Osteocyte (in vitro differentiated cells): ENCODE data around the gene SLC6A15. TPM values are rescaled to one million over a fixed set of nuclear protein-coding genes. Genes with fewer than 3 reads are reported as not detected.

Experiments used
- DNase-seq: peaks from one replicate; pipeline ENCODE4 v3.0.0; 2021; ENCODE audit warnings: mixed read lengths; ENCODE audit not compliant: unreplicated experiment; ENCODE audit errors: extremely low spot score
- H3K27ac Mint-ChIP-seq: one replicate; pipeline ENCODE4 v1.8.0; 2021; ENCODE audit warnings: mild to moderate bottlenecking, mixed read lengths; ENCODE audit not compliant: unreplicated experiment
- H3K27me3 Mint-ChIP-seq: one replicate; pipeline ENCODE4 v1.8.0; 2021; ENCODE audit warnings: mixed read lengths; ENCODE audit not compliant: unreplicated experiment
- H3K36me3 Mint-ChIP-seq: one replicate; pipeline ENCODE4 v1.8.0; 2021; ENCODE audit warnings: mixed read lengths; ENCODE audit not compliant: unreplicated experiment
- H3K4me1 Mint-ChIP-seq: one replicate; pipeline ENCODE4 v1.8.0; 2021; ENCODE audit warnings: mixed read lengths; ENCODE audit not compliant: unreplicated experiment
- H3K4me3 Mint-ChIP-seq: one replicate; pipeline ENCODE4 v1.8.0; 2021; ENCODE audit warnings: mild to moderate bottlenecking, moderate library complexity, mixed read lengths; ENCODE audit not compliant: unreplicated experiment
- H3K9me3 Mint-ChIP-seq: one replicate; pipeline ENCODE4 v1.8.0; 2021; ENCODE audit warnings: mixed read lengths; ENCODE audit not compliant: unreplicated experiment
- total RNA-seq: library from RNA; stranded (reverse); gene quantifications from 2 replicates; pipeline ENCODE4 v1.2.1, GENCODE V29; 2021
- TF ChIP-seq, protein P1 (sequence below): fragments of 200-600 bp; sonication (generic); IDR thresholded peaks from 2 replicates; pipeline ENCODE4 v1.5.0; 2021; ENCODE audit warnings: antibody characterized with exemption, mild to moderate bottlenecking, moderate library complexity

SLC6A15 gene
- total RNA-seq, 1 donor from 2014 or later, result not detected

DNA sequence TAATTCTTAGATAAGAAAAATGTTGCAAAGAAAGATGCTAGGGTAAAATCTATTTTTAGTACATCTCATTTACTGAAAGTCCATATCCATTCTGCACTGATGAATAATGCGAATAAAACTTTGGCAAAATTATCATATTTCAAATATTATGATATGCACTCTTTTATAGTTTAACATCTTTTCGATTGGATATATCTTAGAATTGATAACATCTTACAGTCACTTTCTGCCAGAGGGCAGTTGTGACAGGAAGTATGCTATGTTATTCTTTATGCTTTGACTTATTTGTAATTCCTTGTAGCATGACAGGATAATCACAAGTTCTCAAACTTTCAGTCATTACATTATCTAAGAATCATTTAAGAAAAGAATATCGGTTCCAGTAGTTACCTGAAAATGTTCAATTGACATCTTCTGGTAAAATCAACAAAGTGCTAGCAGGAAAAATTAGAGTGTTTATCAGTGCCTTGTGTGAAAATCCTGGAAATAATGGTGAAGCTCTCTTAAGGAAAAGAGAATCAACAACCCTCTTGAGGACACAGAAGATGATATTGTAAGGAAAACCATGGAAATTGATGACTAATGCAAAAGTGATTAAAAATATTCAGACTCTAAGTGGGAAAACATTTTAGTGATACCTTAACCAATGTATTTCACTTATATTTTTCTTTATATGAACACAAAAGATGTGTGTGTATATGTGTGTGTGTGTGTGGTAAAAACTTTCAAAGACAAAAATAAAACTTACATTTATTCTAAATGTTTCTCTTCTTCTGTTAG lies 95.5 kb downstream of the SLC6A15 start:
- no peak overlapping the region for H3K4me3 Mint-ChIP-seq
- TF ChIP-seq, protein P1, sequence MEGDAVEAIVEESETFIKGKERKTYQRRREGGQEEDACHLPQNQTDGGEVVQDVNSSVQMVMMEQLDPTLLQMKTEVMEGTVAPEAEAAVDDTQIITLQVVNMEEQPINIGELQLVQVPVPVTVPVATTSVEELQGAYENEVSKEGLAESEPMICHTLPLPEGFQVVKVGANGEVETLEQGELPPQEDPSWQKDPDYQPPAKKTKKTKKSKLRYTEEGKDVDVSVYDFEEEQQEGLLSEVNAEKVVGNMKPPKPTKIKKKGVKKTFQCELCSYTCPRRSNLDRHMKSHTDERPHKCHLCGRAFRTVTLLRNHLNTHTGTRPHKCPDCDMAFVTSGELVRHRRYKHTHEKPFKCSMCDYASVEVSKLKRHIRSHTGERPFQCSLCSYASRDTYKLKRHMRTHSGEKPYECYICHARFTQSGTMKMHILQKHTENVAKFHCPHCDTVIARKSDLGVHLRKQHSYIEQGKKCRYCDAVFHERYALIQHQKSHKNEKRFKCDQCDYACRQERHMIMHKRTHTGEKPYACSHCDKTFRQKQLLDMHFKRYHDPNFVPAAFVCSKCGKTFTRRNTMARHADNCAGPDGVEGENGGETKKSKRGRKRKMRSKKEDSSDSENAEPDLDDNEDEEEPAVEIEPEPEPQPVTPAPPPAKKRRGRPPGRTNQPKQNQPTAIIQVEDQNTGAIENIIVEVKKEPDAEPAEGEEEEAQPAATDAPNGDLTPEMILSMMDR, result no peak
- no peaks in the 10 kb centered on the region for H3K27me3 Mint-ChIP-seq
- no peak for DNase-seq
- no peaks in the 10 kb centered on the region for H3K9me3 Mint-ChIP-seq
- H3K4me1 Mint-ChIP-seq, result peaks cover 22% of the 10 kb centered on the region
- H3K27ac Mint-ChIP-seq, result no peak overlapping the region
- H3K36me3 Mint-ChIP-seq, result no peaks in the 10 kb centered on the region

DNA sequence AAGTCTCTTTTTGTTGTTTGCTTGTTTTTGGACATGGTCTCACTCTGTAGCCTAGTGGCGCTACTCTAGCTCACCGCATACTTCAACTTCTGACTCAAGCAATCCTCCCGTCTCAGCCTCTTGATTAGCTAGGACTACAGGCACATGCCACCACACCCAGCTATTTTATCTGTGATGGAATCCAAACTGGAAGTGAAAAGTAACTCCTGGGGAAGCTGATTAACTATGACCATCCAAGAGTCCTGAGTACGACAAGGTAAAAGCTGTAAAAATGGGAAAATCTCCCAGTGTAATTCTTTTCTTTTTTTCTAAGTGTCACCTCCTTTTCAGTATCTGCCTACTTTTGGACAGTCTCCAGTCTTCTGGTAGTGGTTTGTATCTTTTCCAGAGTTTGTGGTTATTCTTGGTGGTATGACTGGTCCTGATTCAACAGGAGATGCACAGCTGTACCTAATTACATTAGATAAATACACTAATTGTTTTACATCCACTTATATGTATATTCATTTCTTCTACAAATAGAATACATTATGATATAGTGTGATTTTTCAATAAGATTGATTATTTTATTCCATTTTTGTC lies 97.8 kb downstream of the SLC6A15 start:
- no peak for DNase-seq
- no peaks in the 10 kb centered on the region for H3K9me3 Mint-ChIP-seq
- H3K4me3 Mint-ChIP-seq, result no peak overlapping the region
- H3K4me1 Mint-ChIP-seq, result peaks cover 38% of the 10 kb centered on the region
- H3K27ac Mint-ChIP-seq, result no peak overlapping the region
- no peaks in the 10 kb centered on the region for H3K36me3 Mint-ChIP-seq
- no peaks in the 10 kb centered on the region for H3K27me3 Mint-ChIP-seq
- TF ChIP-seq, protein P1, result no peak

DNA sequence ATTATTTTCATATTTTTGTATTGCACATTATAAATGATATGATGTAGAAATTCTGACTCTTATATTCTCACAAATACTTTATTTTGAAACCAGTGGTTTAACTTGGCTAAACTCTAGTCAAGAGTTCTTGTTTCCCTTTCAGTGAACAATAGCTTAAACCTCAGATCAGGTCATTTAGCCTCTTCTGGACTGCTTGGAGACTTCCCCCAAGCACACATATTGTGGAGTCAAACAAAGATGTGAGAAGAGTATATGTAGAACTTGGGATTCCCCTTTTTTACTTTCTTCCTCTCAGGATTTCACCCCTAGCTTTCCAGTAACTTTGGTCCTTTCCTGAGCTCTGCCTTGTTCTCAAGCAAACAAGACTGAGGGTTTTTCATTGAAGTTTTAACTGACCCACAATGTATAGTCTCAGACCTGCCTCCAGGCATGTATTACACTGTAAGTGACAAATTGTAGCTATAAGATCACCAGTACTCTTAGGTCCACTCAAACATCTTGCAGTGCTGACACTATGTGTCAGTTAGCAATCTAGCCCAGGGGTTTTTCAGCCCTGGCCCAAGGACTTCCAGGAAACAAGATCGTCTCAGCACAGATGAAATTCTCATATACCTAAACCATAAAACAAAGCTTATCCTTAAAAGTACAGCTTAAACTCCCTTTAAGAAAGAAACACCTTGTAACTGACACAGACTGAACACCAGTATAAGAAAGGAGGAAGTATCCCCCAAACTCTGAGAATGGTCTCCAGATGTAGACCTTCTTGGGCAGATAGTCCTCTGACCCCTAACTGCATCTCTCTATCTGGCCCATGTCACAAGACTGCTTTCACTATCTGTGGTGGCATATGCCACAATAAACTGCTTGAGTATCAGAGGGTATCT lies 98.6 kb downstream of the SLC6A15 start:
- TF ChIP-seq, protein P1, result no peak
- H3K27me3 Mint-ChIP-seq, result no peaks in the 10 kb centered on the region
- no peak overlapping the region for H3K4me3 Mint-ChIP-seq
- H3K4me1 Mint-ChIP-seq, result peaks cover 41% of the 10 kb centered on the region
- H3K27ac Mint-ChIP-seq, result no peak overlapping the region
- no peak for DNase-seq
- H3K9me3 Mint-ChIP-seq, result no peaks in the 10 kb centered on the region
- H3K36me3 Mint-ChIP-seq, result no peaks in the 10 kb centered on the region

DNA sequence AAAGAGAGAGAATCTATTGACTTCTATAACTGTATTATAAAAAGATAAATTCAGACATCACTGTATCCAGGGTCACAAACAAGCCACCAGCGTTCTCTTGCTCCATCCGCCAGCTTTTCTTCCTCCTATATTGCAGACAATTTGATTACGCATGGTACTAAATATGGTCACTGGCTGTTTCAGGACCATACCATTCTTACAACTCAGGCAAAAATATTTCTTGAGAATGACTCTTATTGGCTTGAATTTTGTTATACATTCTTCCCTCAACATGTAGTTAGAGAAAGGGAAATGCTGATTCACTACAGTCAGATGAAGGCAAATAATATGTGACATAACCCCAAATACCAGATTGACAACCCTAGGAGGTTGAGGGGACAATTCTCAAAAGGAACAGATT lies 101.3 kb downstream of the SLC6A15 start:
- Mint-ChIP-seq H3K27me3 (no peaks in the 10 kb centered on the region), H3K4me3 (no peak overlapping the region), H3K4me1 (peaks cover 31% of the 10 kb centered on the region), H3K9me3 (no peaks in the 10 kb centered on the region), H3K36me3 (no peaks in the 10 kb centered on the region), H3K27ac (no peak overlapping the region)
- TF ChIP-seq, protein P1, result no peak
- DNase-seq, result no peak

DNA sequence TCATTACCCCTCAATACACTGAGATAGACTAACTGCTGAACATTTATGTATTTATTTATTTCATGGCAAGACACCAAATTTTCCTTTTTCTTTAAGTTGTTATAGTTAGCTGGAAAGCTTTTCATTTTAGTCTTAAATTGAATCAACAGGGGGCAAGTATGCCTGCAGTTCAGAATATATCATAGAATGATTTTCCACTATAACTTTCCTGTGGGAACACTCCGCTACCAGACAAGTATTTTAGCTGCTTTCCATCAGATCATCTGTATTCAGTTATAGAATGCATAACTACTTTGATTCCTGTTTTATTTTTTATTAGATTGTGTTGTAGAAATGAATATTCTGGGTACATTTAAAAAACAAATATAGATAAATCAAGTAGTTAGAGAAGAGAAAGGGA lies 102.0 kb downstream of the SLC6A15 start:
- TF ChIP-seq, protein P1, result no peak
- Mint-ChIP-seq H3K9me3 (no peaks in the 10 kb centered on the region), H3K36me3 (no peaks in the 10 kb centered on the region), H3K27ac (peak overlapping the region; percentile 7), H3K27me3 (no peaks in the 10 kb centered on the region), H3K4me1 (peaks cover 31% of the 10 kb centered on the region), H3K4me3 (no peak overlapping the region)
- DNase-seq, result no peak
